HG02610 (cell line): ENCODE data around the gene AMD1.
A peak's percentile ranks its signal among the peaks of the same experiment; 100 is the strongest.
"Not testable (repeated sequence)": the region's sequence is repeated elsewhere in the genome, so short reads cannot be mapped to it uniquely, and the experiment has no call there.

Experiments
- ATAC-seq: cut with Tn5 transposase; IDR thresholded peaks from one replicate; pipeline ENCODE4 v1.9.1; 2021; ENCODE audit warnings: mild to moderate bottlenecking, moderate library complexity; ENCODE audit not compliant: unreplicated experiment

The AMD1 gene

DNA sequence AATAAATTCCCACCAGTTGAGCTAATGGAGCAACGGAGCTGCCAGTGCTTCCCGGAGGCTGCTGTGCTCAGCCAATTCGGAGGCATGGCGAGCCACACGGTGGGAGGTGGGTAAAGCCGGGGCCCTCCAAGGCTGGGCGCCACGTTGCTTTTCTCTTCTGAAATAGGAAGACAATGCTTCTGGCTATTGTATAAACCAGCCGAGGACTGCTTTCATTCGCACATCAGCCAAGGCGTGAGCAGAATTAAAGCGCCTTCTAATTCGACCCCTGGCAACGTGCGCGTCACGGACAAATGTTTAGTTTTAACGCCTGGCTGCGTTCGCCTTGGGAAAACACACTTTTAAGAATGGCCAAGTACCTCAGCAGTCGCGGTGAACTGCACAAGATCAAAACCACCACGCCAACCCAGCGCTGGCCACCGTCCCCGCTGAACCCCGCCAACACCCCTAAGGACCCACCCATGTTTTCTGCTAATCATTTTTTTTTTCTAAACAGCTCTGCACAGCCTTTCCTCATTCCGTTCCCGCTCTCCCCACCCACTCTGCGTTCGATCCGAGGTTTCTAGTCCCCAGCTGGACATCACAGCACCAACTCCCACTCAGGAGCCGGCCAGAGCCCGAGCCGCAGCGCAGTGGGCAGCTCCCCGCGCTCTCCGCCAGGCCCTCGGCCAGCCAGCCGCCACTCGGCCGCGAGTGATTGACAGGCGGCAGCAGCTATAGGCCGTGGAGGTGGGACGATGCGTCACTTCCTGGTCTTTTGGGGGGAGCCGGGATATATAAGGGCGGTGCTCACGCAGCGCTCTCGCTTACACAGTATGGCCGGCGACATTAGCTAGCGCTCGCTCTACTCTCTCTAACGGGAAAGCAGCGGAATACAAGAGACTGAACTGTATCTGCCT is at the start of gene AMD1:
Gene AMD1 (plus strand): TSS at position 805 of the 899 bp plus-strand sequence. CDS start 321 bp downstream, outside the sequence.
- peak; percentile 71 for ATAC-seq

GRCh38 chr6:110826236-110827129 is 48.1 kb upstream of the AMD1 start:
- no peak for ATAC-seq

DNA sequence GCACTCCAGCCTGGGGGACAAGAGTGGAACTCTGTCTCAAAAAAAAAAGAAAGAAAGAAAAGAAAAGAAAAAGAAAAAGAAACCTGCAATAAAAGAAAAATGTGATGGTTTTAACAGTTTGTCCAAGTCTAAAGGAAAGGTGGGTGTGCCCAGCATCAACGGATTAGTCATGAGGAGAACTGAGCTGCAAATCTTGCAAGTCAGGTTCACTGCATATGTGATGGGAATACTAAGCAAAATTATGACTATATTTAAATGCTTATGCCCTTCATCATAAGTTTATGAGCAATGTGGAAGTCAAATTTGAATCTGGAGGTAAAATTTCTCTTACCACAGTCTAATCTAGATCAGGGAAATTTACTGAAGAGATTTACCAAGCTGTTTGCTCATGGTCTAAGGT is 46.2 kb upstream of the AMD1 start:
- ATAC-seq, result no peak

DNA sequence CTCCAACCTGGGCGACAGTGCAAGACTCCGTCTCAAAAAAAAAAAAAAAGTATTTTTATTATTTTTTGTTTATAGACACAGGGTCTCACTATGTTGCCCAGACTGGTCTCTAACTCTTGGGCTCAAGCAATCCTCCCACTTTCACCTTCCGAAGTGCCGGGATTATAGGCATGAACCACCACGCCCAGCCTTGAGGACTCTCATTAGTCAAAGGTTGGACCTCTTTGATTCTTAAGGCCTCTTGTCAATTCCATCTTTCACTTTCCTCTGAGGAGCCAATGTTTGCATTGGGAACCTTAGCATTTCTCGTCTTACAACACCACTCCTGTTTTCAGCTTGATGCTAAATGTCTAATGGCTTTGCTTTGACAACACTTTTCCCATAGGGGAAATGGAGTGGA is 43.2 kb upstream of the AMD1 start:
- ATAC-seq, result no peak

GRCh38 chr6:110833831-110834230 is 40.8 kb upstream of the AMD1 start:
- ATAC-seq, result no peak

GRCh38 chr6:110835751-110836150 is 38.8 kb upstream of the AMD1 start:
- ATAC-seq, result not testable (repeated sequence)

- ATAC-seq, result no peak
These were observed 33.3 kb upstream of the AMD1 start for GRCh38 chr6:110841266-110841665.

DNA sequence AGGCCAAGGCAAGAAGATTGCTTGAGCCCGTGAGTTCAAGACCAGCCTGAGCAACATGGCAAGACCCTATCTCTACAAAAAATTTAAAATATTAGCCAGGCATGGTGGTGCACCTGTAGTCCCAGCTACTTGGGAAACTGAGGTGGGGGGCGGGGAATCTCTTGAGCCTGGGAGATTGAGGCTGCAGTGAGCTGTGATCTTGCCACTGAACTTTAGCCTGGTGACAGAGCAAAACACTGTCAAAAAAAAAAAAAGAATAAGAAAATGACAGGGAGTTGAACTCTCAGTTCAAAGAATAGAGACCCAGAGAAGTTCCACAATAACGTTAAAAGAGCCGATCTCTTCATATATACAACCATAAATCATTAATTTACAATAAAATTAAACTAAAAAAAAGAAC is 24.8 kb upstream of the AMD1 start:
- ATAC-seq, result no peak

DNA sequence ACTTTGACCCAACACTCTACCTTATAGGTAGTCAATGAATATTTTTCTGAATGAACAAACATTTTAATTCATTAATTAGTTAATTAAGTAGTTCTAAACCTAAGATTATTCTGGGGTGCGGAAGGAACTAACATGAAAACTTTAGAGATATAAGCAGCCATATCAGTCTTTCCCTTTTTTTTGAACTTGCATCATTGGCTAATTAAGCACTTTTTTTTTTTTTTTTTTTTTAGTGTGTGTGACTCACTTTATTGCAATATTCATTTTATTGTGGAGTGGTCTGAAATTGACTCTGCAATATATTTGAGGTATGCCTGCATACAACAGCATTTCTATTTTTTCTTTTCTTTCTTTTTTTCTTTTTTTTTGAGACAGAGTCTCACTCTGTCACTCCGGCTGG is 21.8 kb upstream of the AMD1 start:
- ATAC-seq, result no peak

DNA sequence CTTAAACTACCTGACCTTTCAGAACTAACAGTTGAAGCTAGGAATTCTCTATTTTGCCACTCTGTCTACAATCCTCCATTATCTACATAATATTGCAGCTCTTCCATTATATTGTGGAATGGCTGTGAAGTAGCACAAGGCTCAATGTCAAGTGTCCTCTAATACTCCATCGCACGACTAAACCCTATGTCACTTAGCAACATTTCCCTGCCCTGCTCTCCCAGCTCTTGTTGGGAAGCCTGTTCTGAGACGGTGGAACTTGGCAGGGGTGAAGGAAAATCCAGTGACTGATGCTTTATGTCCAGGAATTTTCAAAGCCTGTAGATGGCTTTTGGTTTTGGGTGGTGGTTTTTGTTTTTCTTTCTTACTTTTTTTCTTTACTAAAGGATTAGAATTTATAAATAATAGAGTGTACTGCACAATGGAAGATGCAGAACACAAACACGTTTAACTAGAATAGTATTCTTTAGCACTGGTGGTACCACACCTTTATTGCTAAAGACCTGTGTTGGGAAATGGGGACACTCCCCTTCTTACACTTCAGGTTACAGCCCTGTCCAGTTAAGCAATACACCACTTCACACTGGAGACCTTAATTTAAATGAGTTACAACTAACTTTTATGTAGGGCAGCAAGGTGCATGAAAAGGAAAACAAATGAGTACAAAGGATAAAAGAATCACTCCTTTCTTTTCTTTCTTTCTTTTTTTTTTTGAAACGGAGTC is 20.7 kb upstream of the AMD1 start:
- ATAC-seq, result no peak

- no peak for ATAC-seq
These were observed 18.3 kb upstream of the AMD1 start for GRCh38 chr6:110856296-110856695.

- ATAC-seq, result no peak
These were observed 16.6 kb upstream of the AMD1 start for GRCh38 chr6:110858016-110858415.

GRCh38 chr6:110858562-110859214 is 15.9 kb upstream of the AMD1 start:
- no peak for ATAC-seq

DNA sequence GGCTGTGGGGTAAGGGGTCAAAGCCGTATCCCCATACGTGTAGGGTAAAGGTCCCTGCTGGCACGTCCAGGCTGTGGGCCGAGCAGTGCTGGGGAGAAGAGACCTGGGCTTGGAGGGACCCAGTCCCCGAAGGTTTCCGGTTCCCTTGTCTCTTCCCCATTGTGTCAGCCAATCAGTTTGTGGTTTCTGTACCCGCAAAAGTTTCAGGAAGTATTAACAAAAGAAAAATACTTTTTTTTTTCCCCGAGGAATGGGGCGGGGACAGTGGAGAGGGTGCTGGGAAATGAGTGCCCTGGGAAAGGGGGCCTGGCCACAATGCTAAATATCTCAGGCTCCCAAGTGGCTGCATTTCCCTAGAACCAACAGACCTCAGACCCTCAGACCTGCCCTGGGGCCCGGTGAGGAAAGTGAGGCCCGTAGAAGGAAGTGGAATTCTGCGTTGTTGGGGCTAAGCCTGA is 15.2 kb upstream of the AMD1 start:
- ATAC-seq, result no peak

- no peak for ATAC-seq
These were observed 9.8 kb upstream of the AMD1 start for GRCh38 chr6:110864824-110865223.

DNA sequence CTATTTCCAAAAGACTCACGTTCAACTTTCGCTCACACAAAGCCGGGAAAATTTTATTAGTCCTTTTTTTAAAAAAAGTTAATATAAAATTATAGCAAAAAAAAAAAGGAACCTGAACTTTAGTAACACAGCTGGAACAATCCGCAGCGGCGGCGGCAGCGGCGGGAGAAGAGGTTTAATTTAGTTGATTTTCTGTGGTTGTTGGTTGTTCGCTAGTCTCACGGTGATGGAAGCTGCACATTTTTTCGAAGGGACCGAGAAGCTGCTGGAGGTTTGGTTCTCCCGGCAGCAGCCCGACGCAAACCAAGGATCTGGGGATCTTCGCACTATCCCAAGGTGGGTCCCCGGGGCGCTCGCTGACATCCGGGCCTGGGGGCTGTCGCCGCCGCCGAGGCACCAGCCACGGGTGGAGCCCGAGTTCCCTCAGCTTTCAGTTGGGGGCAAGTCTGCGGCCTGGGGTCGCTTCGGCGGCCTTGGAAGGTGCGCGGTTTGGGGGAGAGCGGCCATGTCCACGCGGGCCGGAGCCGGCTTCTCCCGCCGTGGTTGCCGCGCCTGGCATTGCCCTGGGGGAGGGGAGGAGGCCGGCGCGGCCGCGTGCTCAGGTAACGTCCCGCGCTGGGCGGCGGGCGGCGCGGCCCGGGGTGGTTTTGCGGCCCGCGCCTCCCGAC is 429 bp downstream of the AMD1 start:
- no peak for ATAC-seq

DNA sequence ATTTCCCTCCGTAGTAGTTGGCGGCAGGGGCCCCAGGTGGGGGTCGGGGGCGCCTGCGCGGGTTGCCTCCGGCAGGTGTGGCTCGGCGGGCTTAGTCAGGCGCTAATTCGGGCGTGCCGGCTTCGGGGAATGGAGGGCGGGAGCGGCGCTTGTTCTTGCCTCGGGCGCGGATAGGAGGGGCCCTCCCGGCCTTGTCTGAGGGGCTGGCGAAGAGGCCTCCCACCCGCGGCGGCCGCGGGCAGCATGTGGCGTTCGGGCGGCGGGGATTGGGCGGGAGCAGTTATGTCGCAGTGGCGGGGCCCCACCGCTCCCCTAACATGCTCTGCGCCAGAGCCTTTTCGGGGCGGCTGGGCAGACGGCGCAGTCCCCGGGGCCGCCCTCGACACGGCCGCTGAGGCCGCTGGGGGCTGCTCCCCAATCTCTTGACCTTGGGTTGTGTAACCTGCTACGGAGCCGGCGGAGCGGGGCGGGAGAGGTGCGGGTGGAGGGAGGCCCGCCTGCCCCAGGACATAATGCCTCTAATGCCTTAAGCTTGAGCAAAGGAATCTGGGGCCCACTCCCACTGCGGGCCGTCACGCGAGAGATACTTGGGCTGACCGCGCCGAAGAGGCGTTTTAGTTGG is 1.1 kb downstream of the AMD1 start:
- ATAC-seq, result no peak

DNA sequence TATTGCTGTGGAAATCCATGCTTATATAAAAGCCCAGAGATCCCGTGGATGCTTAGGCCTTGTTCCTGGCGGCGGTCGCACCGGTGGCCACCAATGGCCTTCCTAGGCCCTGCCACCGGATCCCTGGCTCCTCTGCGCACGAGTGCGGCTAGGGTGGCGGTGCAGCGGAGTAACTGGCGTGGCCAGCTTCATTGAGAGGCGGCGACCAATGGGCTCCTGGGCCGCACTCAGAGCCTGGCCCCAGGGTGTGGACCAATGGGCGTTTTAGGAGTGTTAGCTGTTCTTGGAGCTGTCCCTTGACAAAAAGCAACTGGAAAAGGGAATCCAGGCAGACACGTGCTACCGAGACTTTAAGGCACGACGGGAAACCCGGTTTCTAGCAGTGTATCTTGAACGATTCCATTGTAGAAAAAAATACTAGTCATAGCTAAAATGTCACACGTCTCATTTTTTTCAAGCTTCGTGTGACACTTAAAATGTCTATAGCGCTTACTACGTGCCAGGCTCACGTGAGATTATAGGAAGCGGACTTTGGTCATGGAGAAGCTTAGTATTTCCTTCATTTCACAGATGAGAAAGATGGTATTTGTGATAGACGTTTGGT is 1.7 kb downstream of the AMD1 start:
- ATAC-seq, result peak; percentile 31
